Measurements from ENCODE around the gene TAGLN3. TPM values are rescaled to one million over a fixed set of nuclear protein-coding genes. Genes with fewer than 3 reads are reported as not detected.

Gene TAGLN3
- total RNA-seq, 8 experiments from 2014 or later: 0.67 to 422 (median 194) TPM; not detected in 2

- peak; percentile 6 to 95 (median 62) for ATAC-seq (replicated peaks in 6 of 8)
- H3K4me3 ChIP-seq: no peak overlapping the region
Measured at GRCh38 chr3:112042842-112043280, 44.1 kb downstream of the TAGLN3 start.

GRCh38 chr3:112043621-112044201 lies 45.0 kb downstream of the TAGLN3 start:
- ATAC-seq (replicated peaks in 6 of 8): peak; percentile 25 to 82 (median 80)
- peaks cover 20% of the 10 kb centered on the region in 2 donors for H3K4me1 ChIP-seq (replicated peaks in 1 of 2)
- in situ Hi-C loops (cut with MboI; ENCODE audit: low pct_unique_long_range_greater_than_20kb in 2 of 9, low sequenced_read_pairs in 9 of 9, unreplicated experiment in 9 of 9): loop anchor here in 1 of 9 experiments (25.0 kb wide), 1 partner anchor 131 kb away; no protein-coding TSS in a partner anchor
- no peak overlapping the region for H3K27ac ChIP-seq
- 0 to 25% (median 12%) methylated on average over 2 to 7 of the region's 7 CpGs for WGBS, 10 experiments
- H3K4me3 ChIP-seq: no peak overlapping the region

More at GRCh38 chr3:112042842-112043280, 44.1 kb downstream of the TAGLN3 start:
- Histone ChIP-seq H3K4me1 (replicated peaks in 1 of 2) (peaks cover 20% of the 10 kb centered on the region in 2 donors), H3K27ac (no peak overlapping the region)
- in situ Hi-C loops (cut with MboI; ENCODE audit: low pct_unique_long_range_greater_than_20kb in 2 of 9, low sequenced_read_pairs in 9 of 9, unreplicated experiment in 9 of 9): loop anchor here in 1 of 9 experiments (25.0 kb wide), 1 partner anchor 131 kb away; no protein-coding TSS in a partner anchor
- WGBS, 10 experiments: 0 to 70% (median 50%) methylated on average over 2 to 6 of the region's 6 CpGs; no CpG with 5 or more reads in 1 of the 10 experiments

- ATAC-seq (replicated peaks in 6 of 8): no peak
- Histone ChIP-seq H3K4me3 (no peak overlapping the region), H3K4me1 (replicated peaks in 1 of 2) (peaks cover 11 to 13% of the 10 kb centered on the region in 2 donors), H3K27ac (no peak overlapping the region)
- in situ Hi-C loops (cut with MboI; ENCODE audit: low pct_unique_long_range_greater_than_20kb in 2 of 9, low sequenced_read_pairs in 9 of 9, unreplicated experiment in 9 of 9): loop anchor here in 1 of 9 experiments (25.0 kb wide), 1 partner anchor 134 kb away; no protein-coding TSS in a partner anchor
- WGBS, 10 experiments: 61 to 77% (median 71%) methylated on average over 3 to 4 of the region's 4 CpGs; no CpG with 5 or more reads in 3 of the 10 experiments
Measured at GRCh38 chr3:112046599-112046998, 47.9 kb downstream of the TAGLN3 start.

DNA sequence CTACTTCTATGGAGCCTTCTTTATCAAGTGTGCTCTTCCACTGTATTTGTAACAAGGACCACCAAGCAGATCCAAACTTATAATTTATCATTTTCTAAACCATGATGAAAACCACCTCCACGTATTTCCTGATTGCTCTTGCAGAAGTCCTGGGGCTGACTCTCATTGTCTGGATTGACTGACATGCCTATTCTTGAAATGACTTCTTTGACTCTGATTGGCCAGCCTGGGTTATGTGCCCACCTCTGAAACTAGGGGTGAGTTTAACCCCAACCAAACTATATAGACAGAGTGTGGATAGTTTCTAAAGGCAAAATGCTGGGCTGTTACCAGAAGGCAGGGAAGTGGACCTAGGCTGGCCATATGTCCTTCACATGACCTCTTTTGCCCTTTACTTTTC lies 48.5 kb downstream of the TAGLN3 start:
- Histone ChIP-seq H3K4me1 (replicated peaks in 1 of 2) (peaks cover 11% of the 10 kb centered on the region in 2 donors), H3K27ac (no peak overlapping the region), H3K4me3 (no peak overlapping the region)
- 20 to 100% (median 83%) methylated on average over 1 of the region's 1 CpG; no CpG with 5 or more reads in 5 of the 10 experiments for WGBS, 10 experiments
- ATAC-seq (replicated peaks in 6 of 8): no peak
- in situ Hi-C loops (cut with MboI; ENCODE audit: low pct_unique_long_range_greater_than_20kb in 2 of 9, low sequenced_read_pairs in 9 of 9, unreplicated experiment in 9 of 9): loop anchor here in 1 of 9 experiments (25.0 kb wide), 1 partner anchor 135 kb away; no protein-coding TSS in a partner anchor

GRCh38 chr3:112048911-112049310 lies 50.2 kb downstream of the TAGLN3 start:
- in situ Hi-C loops (cut with MboI; ENCODE audit: low pct_unique_long_range_greater_than_20kb in 2 of 9, low sequenced_read_pairs in 9 of 9, unreplicated experiment in 9 of 9): loop anchor here in 1 of 9 experiments (25.0 kb wide), 1 partner anchor 137 kb away; no protein-coding TSS in a partner anchor

GRCh38 chr3:112053229-112053628 lies 54.5 kb downstream of the TAGLN3 start:
- in situ Hi-C loops (cut with MboI; ENCODE audit: low pct_unique_long_range_greater_than_20kb in 2 of 9, low sequenced_read_pairs in 9 of 9, unreplicated experiment in 9 of 9): loop anchor here in 2 of 9 experiments (25.0 kb wide), 1 partner anchor 341 kb away; no protein-coding TSS in a partner anchor
- Histone ChIP-seq H3K4me1 (replicated peaks in 1 of 2) (no peaks in the 10 kb centered on the region), H3K4me3 (no peak overlapping the region), H3K27ac (no peak overlapping the region)
- ATAC-seq (replicated peaks in 6 of 8): no peak
- WGBS, 10 experiments: 0 to 33% (median 20%) methylated on average over 1 of the region's 1 CpG; no CpG with 5 or more reads in 4 of the 10 experiments

More at GRCh38 chr3:112048911-112049310, 50.2 kb downstream of the TAGLN3 start:
- Histone ChIP-seq H3K27ac (no peak overlapping the region), H3K4me3 (no peak overlapping the region), H3K4me1 (replicated peaks in 1 of 2) (no peaks in the 10 kb centered on the region)
- 28 to 100% (median 83%) methylated on average over 1 to 8 of the region's 8 CpGs; no CpG with 5 or more reads in 4 of the 10 experiments for WGBS, 10 experiments
- ATAC-seq (replicated peaks in 6 of 8): no peak

DNA sequence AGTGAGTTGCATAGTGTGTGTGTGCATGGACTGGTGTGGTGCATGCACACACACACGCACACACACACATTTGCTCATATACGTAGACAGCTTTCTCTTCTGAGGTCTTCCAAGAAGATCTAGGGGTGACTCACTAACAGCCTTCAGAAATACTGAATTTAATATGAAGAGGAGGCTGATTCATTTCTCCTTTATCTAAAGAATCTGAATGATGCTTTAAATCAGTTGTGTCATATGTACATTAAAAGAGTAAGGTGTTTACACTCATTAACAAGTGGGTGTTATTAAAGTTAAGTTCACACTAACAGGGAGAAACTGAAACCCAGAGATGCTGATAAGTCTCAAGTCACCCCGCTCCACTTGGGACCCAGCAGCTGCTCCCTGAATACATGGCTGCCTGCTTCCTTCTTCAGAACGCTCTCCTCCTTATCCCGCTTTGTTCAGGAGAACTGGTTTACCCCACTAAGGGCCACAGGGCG lies 57.8 kb downstream of the TAGLN3 start:
- H3K4me3 ChIP-seq: no peak overlapping the region
- no peak overlapping the region for H3K27ac ChIP-seq
- 23 to 100% (median 91%) methylated on average over 2 to 6 of the region's 6 CpGs; no CpG with 5 or more reads in 2 of the 10 experiments for WGBS, 10 experiments
- in situ Hi-C loops (cut with MboI; ENCODE audit: low pct_unique_long_range_greater_than_20kb in 2 of 9, low sequenced_read_pairs in 9 of 9, unreplicated experiment in 9 of 9): loop anchor here in 2 of 9 experiments (25.0 kb wide), 1 partner anchor 344 kb away; no protein-coding TSS in a partner anchor
- peak in 2 of 8 experiments; percentile 46 to 62 for ATAC-seq (replicated peaks in 6 of 8)
- H3K4me1 ChIP-seq (replicated peaks in 1 of 2): no peaks in the 10 kb centered on the region

GRCh38 chr3:112059497-112059896 lies 60.8 kb downstream of the TAGLN3 start:
- H3K27ac ChIP-seq: no peak overlapping the region
- H3K4me3 ChIP-seq: no peak overlapping the region
- no peak for ATAC-seq (replicated peaks in 6 of 8)
- H3K4me1 ChIP-seq (replicated peaks in 1 of 2): no peaks in the 10 kb centered on the region
- 0 to 100% (median 73%) methylated on average over 1 of the region's 1 CpG; no CpG with 5 or more reads in 6 of the 10 experiments for WGBS, 10 experiments
- in situ Hi-C loops (cut with MboI; ENCODE audit: low pct_unique_long_range_greater_than_20kb in 2 of 9, low sequenced_read_pairs in 9 of 9, unreplicated experiment in 9 of 9): loop anchor here in 2 of 9 experiments (25.0 kb wide), 1 partner anchor 347 kb away; no protein-coding TSS in a partner anchor

DNA sequence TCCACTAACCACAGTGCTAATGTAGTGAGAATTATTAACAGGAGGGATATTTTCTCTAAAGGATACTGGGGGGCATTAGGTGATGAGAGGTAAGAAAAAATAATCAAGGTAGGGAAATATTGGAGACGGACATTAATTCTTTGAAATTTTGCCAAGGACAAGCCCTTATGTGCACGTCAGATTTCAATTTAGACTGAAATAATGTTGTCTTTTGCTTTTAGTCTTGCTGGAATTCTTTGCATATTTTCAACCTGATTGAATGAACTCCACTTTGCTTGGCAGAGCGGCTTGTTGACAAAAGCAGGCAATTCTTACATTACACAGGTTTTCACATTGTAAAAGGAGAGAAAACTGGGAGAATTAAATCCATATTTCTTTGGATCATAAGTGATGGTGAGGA lies 62.4 kb downstream of the TAGLN3 start:
- Histone ChIP-seq H3K4me1 (replicated peaks in 1 of 2) (no peaks in the 10 kb centered on the region), H3K4me3 (no peak overlapping the region), H3K27ac (no peak overlapping the region)
- WGBS, 10 experiments: 7 to 97% (median 85%) methylated on average over 1 to 3 of the region's 3 CpGs
- peak in 1 of 8 experiments; percentile 44 for ATAC-seq (replicated peaks in 6 of 8)
- in situ Hi-C loops (cut with MboI; ENCODE audit: low pct_unique_long_range_greater_than_20kb in 2 of 9, low sequenced_read_pairs in 9 of 9, unreplicated experiment in 9 of 9): loop anchor here in 2 of 9 experiments (25.0 kb wide), 1 partner anchor 349 kb away; no protein-coding TSS in a partner anchor

Other genes starting within 250 kb of the TAGLN3 start
- 10 to 100 TPM in 2 of 8 experiments, 1 to 10 TPM in 6; 2.1 to 37.1 (median 4.3) TPM for gene PHLDB2, start 139.7 kb upstream of the TAGLN3 start, total RNA-seq
- gene ABHD10, start 19.9 kb upstream of the TAGLN3 start, total RNA-seq: 10 to 100 TPM; 29.6 to 56.2 (median 39.8) TPM
- 1 to 10 TPM in 1 of 8 experiments, under 1 TPM in 2, not detected in 5; 0.17 to 2.1 (median 0.20) TPM for gene TMPRSS7, start 35.8 kb downstream of the TAGLN3 start, total RNA-seq
- 1 to 10 TPM in 3 of 8 experiments, under 1 TPM in 5; 0.11 to 4.4 (median 0.45) TPM for gene C3orf52, start 87.5 kb downstream of the TAGLN3 start, total RNA-seq
- under 1 TPM in 5 of 8 experiments, not detected in 3; 0.13 to 0.38 (median 0.36) TPM for gene GCSAM, start 134.3 kb downstream of the TAGLN3 start, total RNA-seq